Measurements from ENCODE around the gene CDH15.

DNA sequence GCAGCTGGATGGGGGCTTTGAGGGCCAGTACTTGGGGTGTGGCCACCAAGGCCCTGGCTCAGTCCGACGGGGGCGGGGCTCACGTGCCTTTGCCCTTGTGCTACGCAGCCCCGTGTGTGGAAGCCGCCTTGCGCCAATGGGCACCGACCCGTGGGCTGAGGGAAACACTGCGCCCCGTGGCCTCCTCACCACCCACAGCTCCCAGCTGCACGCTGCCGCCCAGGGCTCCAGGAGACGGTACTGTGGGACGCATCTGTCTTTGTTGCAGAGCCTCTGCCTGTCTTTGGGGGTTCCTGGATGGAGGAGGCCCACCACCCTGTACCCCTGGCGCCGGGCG, 7.6 kb downstream of the CDH15 start:
- TF ChIP-seq, protein P1, sequence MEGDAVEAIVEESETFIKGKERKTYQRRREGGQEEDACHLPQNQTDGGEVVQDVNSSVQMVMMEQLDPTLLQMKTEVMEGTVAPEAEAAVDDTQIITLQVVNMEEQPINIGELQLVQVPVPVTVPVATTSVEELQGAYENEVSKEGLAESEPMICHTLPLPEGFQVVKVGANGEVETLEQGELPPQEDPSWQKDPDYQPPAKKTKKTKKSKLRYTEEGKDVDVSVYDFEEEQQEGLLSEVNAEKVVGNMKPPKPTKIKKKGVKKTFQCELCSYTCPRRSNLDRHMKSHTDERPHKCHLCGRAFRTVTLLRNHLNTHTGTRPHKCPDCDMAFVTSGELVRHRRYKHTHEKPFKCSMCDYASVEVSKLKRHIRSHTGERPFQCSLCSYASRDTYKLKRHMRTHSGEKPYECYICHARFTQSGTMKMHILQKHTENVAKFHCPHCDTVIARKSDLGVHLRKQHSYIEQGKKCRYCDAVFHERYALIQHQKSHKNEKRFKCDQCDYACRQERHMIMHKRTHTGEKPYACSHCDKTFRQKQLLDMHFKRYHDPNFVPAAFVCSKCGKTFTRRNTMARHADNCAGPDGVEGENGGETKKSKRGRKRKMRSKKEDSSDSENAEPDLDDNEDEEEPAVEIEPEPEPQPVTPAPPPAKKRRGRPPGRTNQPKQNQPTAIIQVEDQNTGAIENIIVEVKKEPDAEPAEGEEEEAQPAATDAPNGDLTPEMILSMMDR (IDR thresholded peaks at IDR 0.05): no peak
- TF ChIP-seq POLR2A (IDR thresholded peaks at IDR 0.05; ENCODE audit: low read length) (no peak), POLR2AphosphoS2 (conservative IDR thresholded peaks at IDR 0.05; ENCODE audit: low read length) (no peak), BHLHE40 (IDR thresholded peaks at IDR 0.05; ENCODE audit: low read depth, low read length) (no peak), RNF2 (IDR thresholded peaks at IDR 0.05; ENCODE audit: borderline replicate concordance, low read depth) (no peak), ZC3H11A (IDR thresholded peaks at IDR 0.05) (no peak), MAZ (IDR thresholded peaks at IDR 0.05; ENCODE audit: borderline replicate concordance, low read depth, low read length) (no peak), MYC (IDR thresholded peaks at IDR 0.05; ENCODE audit: borderline replicate concordance, low read length) (no peak), HOXA7 (CRISPR knock-in tag; IDR thresholded peaks at IDR 0.05) (no peak), JUNB (IDR thresholded peaks at IDR 0.05) (no peak), SMC3 (IDR thresholded peaks at IDR 0.05) (no peak), EP300 (IDR thresholded peaks at IDR 0.05) (no peak)
- TF ChIP-seq, protein P2, sequence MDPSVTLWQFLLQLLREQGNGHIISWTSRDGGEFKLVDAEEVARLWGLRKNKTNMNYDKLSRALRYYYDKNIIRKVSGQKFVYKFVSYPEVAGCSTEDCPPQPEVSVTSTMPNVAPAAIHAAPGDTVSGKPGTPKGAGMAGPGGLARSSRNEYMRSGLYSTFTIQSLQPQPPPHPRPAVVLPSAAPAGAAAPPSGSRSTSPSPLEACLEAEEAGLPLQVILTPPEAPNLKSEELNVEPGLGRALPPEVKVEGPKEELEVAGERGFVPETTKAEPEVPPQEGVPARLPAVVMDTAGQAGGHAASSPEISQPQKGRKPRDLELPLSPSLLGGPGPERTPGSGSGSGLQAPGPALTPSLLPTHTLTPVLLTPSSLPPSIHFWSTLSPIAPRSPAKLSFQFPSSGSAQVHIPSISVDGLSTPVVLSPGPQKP (IDR thresholded peaks at IDR 0.05; ENCODE audit: low read depth, low read length): no peak
- TF ChIP-seq, protein P3, sequence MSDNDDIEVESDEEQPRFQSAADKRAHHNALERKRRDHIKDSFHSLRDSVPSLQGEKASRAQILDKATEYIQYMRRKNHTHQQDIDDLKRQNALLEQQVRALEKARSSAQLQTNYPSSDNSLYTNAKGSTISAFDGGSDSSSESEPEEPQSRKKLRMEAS (IDR thresholded peaks at IDR 0.05): no peak

Data from A549 (cell line).